Measurements from ENCODE around the gene NUDT8.

NUDT8 gene

DNA sequence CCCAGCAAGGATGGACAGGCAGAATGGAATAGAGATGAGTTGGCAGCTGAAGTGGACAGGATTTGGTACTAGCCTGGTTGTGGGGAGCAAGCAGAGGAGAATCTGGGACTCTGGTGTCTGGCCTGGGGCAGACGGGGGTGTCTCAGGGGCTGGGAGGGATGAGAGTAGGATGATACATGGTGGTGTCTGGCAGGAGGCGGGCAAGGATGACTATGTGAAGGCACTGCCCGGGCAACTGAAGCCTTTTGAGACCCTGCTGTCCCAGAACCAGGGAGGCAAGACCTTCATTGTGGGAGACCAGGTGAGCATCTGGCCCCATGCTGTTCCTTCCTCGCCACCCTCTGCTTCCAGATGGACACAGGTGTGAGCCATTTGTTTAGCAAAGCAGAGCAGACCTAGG lies 43.8 kb downstream of the NUDT8 start:
- DNase-seq: no peak

DNA sequence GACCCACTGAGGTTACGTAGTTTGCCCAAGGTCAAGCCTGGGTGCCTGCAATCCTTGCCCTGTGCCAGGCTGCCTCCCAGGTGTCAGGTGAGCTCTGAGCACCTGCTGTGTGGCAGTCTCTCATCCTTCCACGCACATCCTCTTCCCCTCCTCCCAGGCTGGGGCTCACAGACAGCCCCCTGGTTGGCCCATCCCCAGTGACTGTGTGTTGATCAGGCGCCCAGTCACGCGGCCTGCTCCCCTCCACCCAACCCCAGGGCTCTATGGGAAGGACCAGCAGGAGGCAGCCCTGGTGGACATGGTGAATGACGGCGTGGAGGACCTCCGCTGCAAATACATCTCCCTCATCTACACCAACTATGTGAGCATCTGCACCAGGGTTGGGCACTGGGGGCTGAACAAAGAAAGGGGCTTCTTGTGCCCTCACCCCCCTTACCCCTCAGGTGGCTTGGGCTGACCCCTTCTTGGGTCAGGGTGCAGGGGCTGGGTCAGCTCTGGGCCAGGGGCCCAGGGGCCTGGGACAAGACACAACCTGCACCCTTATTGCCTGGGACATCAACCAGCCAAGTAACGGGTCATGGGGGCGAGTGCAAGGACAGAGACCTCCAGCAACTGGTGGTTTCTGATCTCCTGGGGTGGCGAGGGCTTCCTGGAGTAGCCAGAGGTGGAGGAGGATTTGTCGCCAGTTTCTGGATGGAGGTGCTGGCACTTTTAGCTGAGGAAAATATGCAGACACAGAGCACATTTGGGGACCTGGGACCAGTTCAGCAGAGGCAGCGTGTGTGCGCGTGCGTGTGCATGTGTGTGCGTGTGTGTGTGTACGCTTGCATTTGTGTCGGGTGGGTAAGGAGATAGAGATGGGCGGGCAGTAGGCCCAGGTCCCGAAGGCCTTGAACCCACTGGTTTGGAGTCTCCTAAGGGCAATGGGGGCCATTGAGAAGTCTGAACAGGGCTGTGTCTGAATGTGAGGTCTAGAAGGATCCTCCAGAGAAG lies 44.6 kb downstream of the NUDT8 start:
- DNase-seq: no peak

DNA sequence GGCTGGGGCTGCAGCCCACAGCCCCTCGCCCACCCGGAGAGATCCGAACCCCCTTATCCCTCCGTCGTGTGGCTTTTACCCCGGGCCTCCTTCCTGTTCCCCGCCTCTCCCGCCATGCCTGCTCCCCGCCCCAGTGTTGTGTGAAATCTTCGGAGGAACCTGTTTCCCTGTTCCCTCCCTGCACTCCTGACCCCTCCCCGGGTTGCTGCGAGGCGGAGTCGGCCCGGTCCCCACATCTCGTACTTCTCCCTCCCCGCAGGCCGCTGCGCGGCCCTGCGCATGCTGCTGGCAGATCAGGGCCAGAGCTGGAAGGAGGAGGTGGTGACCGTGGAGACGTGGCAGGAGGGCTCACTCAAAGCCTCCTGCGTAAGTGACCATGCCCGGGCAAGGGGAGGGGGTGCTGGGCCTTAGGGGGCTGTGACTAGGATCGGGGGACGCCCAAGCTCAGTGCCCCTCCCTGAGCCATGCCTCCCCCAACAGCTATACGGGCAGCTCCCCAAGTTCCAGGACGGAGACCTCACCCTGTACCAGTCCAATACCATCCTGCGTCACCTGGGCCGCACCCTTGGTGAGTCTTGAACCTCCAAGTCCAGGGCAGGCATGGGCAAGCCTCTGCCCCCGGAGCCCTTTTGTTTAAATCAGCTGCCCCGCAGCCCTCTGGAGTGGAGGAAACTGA lies 45.4 kb downstream of the NUDT8 start:
- DNase-seq: peak; percentile 37

DNA sequence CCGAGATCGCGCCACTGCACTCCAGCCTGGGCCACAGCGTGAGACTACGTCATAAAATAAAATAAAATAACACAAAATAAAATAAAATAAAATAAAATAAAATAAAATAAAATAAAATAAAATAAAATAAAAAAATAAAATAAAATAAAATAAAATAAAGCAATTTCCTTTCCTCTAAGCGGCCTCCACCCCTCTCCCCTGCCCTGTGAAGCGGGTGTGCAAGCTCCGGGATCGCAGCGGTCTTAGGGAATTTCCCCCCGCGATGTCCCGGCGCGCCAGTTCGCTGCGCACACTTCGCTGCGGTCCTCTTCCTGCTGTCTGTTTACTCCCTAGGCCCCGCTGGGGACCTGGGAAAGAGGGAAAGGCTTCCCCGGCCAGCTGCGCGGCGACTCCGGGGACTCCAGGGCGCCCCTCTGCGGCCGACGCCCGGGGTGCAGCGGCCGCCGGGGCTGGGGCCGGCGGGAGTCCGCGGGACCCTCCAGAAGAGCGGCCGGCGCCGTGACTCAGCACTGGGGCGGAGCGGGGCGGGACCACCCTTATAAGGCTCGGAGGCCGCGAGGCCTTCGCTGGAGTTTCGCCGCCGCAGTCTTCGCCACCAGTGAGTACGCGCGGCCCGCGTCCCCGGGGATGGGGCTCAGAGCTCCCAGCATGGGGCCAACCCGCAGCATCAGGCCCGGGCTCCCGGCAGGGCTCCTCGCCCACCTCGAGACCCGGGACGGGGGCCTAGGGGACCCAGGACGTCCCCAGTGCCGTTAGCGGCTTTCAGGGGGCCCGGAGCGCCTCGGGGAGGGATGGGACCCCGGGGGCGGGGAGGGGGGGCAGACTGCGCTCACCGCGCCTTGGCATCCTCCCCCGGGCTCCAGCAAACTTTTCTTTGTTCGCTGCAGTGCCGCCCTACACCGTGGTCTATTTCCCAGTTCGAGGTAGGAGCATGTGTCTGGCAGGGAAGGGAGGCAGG lies 46.2 kb downstream of the NUDT8 start, which contains the start of gene GSTP1:
TSS of gene GSTP1 (plus strand) at position 566 of the 958 bp plus-strand sequence. CDS start at position 598, 32 bp downstream.
- DNase-seq: peak; percentile 39

DNA sequence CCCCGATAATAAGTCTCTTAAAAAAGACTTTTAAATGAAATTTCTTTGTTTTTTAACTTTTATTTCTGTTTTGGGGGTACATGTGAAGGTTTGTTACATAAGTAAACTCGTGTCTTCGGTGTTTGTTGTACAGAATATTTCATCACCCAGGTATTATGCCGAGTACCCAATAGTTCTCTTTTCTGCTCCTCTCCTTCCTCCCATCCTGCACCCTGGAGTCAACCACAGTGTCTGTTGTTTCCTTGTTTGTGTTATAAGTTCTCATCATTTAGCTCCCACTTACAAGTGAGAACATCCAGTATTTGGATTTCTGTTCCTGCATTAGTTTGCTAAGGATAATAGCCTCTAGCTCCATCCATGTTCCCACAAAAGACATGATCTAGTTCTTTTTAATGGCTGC lies 47.7 kb downstream of the NUDT8 start:
- no peak for DNase-seq

DNA sequence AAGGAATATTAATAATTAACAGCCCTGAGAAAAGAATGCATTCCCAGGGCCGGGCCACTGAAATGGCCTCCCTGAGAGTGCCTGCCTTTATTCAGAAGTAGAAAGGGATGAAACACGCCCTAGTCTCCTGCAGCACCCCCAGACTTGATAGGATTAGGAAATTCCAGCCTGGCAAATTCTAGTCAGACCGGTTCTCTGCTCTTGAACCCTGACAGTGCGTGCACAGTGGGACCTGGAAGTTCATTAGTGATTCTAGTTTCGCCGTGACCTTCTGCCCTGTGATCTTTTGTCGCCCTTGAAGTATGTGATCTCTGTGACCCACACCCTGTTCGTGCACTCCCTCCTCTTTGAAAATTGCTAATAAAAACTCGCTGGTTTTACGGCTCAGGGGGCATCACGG lies 48.3 kb downstream of the NUDT8 start:
- no peak for DNase-seq

DNA sequence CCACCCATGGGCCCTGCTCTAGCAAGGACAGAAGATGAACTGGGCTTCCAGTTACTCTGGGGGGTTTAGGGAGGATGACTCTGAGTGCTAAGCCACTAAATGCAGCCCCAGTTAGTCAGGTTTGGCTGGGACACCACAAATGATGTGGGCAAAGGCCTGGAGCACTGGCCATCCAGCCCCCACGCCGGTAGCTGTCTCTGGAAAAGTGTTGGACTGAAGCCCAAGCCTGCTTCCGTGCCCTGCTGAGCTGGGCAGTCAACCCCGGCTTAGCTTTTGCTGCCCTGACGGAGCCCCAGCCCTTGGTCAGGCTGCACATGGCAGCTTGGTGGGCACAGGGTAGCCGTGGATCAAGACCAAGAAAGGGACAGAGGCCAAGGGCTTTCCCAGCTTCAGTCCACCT lies 51.8 kb downstream of the NUDT8 start:
- no peak for DNase-seq
